Measurements from ENCODE around the gene KIF13A.

The KIF13A gene

DNA sequence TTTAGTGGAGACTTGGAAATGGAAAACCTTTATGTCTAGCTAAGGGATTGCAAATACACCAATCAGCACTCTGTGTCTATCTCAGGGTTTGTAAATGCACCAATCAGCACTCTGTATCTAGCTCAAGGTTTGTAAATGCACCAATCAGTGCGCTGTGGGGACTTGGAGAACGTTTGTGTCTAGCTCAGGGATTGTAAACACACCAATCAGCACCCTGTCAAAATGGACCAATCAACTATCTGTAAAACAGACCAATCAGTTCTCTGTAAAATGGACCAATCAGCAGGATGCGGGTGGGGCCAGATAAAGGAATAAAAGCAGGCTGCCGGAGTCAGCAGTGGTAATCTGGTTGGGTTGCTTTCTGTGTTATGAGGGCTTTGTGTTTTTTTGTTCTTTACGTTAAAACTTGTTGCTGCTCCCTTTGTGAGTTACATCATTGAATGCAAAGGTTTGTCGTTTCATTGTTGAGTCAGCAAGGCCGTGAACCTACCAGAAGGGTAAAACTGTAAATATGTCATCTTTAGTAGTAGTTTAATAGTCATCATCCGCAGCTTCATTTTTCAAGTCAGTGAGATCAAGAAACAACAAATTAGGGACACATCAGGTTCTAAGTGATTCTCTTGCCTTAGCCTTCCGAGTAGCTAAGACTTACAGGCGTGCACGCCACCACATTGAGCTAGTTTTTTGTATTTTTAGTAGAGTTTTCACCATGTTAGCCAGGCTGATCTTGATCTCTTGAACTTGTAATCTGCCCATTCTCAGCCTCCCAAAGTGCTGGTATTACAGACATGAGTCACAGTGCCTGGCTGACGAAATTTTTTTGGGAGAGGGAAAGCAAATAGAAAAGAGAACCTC is 258.0 kb downstream of the KIF13A start:
- ChIA-PET CTCF (interaction anchor here (0.7 kb wide), 1 partner anchor 566 kb away, joined by 4 read pairs; no protein-coding TSS in a partner anchor), POLR2A (ENCODE audit: low non-redundant PET) (no interaction called here)
- no peak overlapping the region for H3K27ac ChIP-seq
- DNase-seq (ENCODE audit: low spot score): no peak
- TF ChIP-seq, protein P1, sequence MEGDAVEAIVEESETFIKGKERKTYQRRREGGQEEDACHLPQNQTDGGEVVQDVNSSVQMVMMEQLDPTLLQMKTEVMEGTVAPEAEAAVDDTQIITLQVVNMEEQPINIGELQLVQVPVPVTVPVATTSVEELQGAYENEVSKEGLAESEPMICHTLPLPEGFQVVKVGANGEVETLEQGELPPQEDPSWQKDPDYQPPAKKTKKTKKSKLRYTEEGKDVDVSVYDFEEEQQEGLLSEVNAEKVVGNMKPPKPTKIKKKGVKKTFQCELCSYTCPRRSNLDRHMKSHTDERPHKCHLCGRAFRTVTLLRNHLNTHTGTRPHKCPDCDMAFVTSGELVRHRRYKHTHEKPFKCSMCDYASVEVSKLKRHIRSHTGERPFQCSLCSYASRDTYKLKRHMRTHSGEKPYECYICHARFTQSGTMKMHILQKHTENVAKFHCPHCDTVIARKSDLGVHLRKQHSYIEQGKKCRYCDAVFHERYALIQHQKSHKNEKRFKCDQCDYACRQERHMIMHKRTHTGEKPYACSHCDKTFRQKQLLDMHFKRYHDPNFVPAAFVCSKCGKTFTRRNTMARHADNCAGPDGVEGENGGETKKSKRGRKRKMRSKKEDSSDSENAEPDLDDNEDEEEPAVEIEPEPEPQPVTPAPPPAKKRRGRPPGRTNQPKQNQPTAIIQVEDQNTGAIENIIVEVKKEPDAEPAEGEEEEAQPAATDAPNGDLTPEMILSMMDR (conservative IDR thresholded peaks at IDR 0.05; ENCODE audit: low read depth): no peak

GRCh38 chr6:17728551-17729222 is 258.7 kb downstream of the KIF13A start:
- ChIA-PET POLR2A (ENCODE audit: low non-redundant PET) (no interaction called here), CTCF (no interaction called here)
- no peak overlapping the region for H3K27ac ChIP-seq
- no peak for DNase-seq (ENCODE audit: low spot score)
- TF ChIP-seq, protein P1 (conservative IDR thresholded peaks at IDR 0.05; ENCODE audit: low read depth): no peak

DNA sequence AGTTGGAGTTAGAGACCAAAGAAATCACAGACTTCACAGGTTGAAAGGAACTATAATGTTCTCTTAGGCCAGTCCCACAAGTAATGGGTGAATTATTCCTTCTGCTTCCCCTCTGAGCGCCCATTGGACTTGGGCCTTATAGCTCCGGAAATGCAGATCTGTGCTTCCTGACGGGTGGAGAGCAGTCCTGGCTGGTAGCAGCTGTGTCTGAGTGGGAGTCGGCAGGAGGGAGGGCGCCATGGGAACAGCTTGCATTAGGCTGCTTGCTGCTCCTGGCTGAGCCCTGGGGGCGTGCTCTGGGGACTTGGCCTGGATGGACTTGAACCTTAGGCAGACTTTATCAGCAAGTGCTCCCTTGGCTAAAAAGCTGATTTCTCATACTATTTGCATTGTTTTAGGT is 262.4 kb downstream of the KIF13A start:
- no peak overlapping the region for H3K27ac ChIP-seq

GRCh38 chr6:17724341-17724740 is 263.1 kb downstream of the KIF13A start:
- ChIA-PET POLR2A (ENCODE audit: low non-redundant PET) (no interaction called here), CTCF (interaction anchor here (0.6 kb wide), 1 partner anchor 391 kb away, joined by 3 read pairs; no protein-coding TSS in a partner anchor)
- H3K27ac ChIP-seq: no peak overlapping the region
- DNase-seq (ENCODE audit: low spot score): no peak
- TF ChIP-seq, protein P1 (conservative IDR thresholded peaks at IDR 0.05; ENCODE audit: low read depth): no peak

More for the DNA sequence above, 262.4 kb downstream of the KIF13A start:
- ChIA-PET POLR2A (ENCODE audit: low non-redundant PET) (no interaction called here), CTCF (interaction anchor here (0.6 kb wide), 1 partner anchor 75 kb away, joined by 4 read pairs; no protein-coding TSS in a partner anchor)
- TF ChIP-seq, protein P1 (conservative IDR thresholded peaks at IDR 0.05; ENCODE audit: low read depth): no peak
- no peak for DNase-seq (ENCODE audit: low spot score)

GRCh38 chr6:17721671-17722070 is 265.8 kb downstream of the KIF13A start:
- TF ChIP-seq, protein P1 (conservative IDR thresholded peaks at IDR 0.05; ENCODE audit: low read depth): no peak
- DNase-seq (ENCODE audit: low spot score): no peak
- ChIA-PET CTCF (no interaction called here), POLR2A (ENCODE audit: low non-redundant PET) (no interaction called here)
- H3K27ac ChIP-seq: no peak overlapping the region

GRCh38 chr6:17719323-17720041 is 268.0 kb downstream of the KIF13A start:
- CTCF ChIA-PET: no interaction called here
- POLR2A ChIA-PET (ENCODE audit: low non-redundant PET): interaction anchor here (0.6 kb wide), 1 partner anchor 38 kb away, joined by 3 read pairs; no protein-coding TSS in a partner anchor
- no peak overlapping the region for H3K27ac ChIP-seq
- TF ChIP-seq, protein P1 (conservative IDR thresholded peaks at IDR 0.05; ENCODE audit: low read depth): no peak
- no peak for DNase-seq (ENCODE audit: low spot score)

Data from RWPE1 (cell line).